DND-41 (cell line): Measurements from ENCODE around the gene CFAP92.
"Not testable (repeated sequence)": the region's sequence is repeated elsewhere in the genome, so short reads cannot be mapped to it uniquely, and the experiment has no call there.

Experiments used
- ATAC-seq: fragments of 200-7000 bp; cut with Tn5 transposase; 3 replicates; pipeline ENCODE4 v1.9.1; 2021; ENCODE audit warnings: low read depth; ENCODE audit not compliant: insufficient read depth
- DNase-seq: peaks from one replicate; pipeline ENCODE4 v3.0.0-alpha.2; 2020
- H2AFZ ChIP-seq: 2 replicates; pipeline ENCODE4 v1.6.0; 2012; ENCODE audit warnings: low read depth, low read length
- H3K27ac ChIP-seq: 2 replicates; pipeline ENCODE4 v1.5.1; 2012; ENCODE audit warnings: low read length, inconsistent platforms
- H3K27me3 ChIP-seq: fragments of 200-600 bp; sonication (generic); 2 replicates; pipeline ENCODE4 v1.6.0; 2012; ENCODE audit warnings: low read length, mild to moderate bottlenecking, inconsistent platforms; ENCODE audit not compliant: insufficient read depth, poor library complexity
- H3K36me3 ChIP-seq: 2 replicates; pipeline ENCODE4 v1.5.1; 2012; ENCODE audit warnings: low read length, inconsistent platforms; ENCODE audit not compliant: insufficient read depth
- H3K4me1 ChIP-seq: 2 replicates; pipeline ENCODE4 v1.5.1; 2012; ENCODE audit warnings: mild to moderate bottlenecking, low read length; ENCODE audit not compliant: insufficient read depth
- H3K4me2 ChIP-seq: 2 replicates; pipeline ENCODE4 v1.6.0; 2012; ENCODE audit warnings: mild to moderate bottlenecking, moderate library complexity, low read length, inconsistent platforms; ENCODE audit not compliant: insufficient read depth
- H3K4me3 ChIP-seq, 2 experiments: fragments of 200-600 bp in 1 of 2; shearing (Covaris generic) in 1 of 2; 2 replicates each; pipeline ENCODE4 v1.5.1; 2012 to 2016; ENCODE audit warnings: inconsistent platforms in 2 of 2, low read length in 2 of 2, mild to moderate bottlenecking in 2 of 2, low read depth in 1 of 2, moderate library complexity in 1 of 2
- H3K79me2 ChIP-seq: 2 replicates; pipeline ENCODE4 v1.6.0; 2012; ENCODE audit warnings: low read length, inconsistent platforms; ENCODE audit not compliant: insufficient read depth
- H3K9ac ChIP-seq: 2 replicates; pipeline ENCODE4 v1.6.0; 2012; ENCODE audit warnings: low read depth, mild to moderate bottlenecking, inconsistent platforms, low read length, moderate library complexity
- H3K9me3 ChIP-seq: 2 replicates; pipeline ENCODE4 v1.5.1; 2012; ENCODE audit warnings: low read length, moderate library complexity, mild to moderate bottlenecking, inconsistent platforms; ENCODE audit not compliant: insufficient read depth, severe bottlenecking
- H4K20me1 ChIP-seq: 2 replicates; pipeline ENCODE4 v1.6.0; 2012; ENCODE audit warnings: low read length; ENCODE audit not compliant: insufficient read depth
- EZH2 ChIP-seq: IDR thresholded peaks from 3 replicates; pipeline ENCODE4 v1.6.1; 2012; ENCODE audit warnings: borderline replicate concordance, low read depth, mild to moderate bottlenecking, moderate library complexity, low read length, inconsistent platforms; ENCODE audit not compliant: severe bottlenecking
- TF ChIP-seq, protein P1 (sequence below): IDR thresholded peaks from 2 replicates; pipeline ENCODE4 v1.5.1; 2012; ENCODE audit warnings: borderline replicate concordance, low read length, moderate library complexity, mild to moderate bottlenecking; ENCODE audit not compliant: poor library complexity, severe bottlenecking; ENCODE audit errors: extremely low read depth

Gene CFAP92

GRCh38 chr3:128882719-128883118 lies 111.2 kb downstream of the CFAP92 start:
- no peak overlapping the region for H2AFZ ChIP-seq
- H3K4me2 ChIP-seq, result peak overlapping the region; percentile 78; the same call in 1 of the 2 replicates
- TF ChIP-seq, protein P1, sequence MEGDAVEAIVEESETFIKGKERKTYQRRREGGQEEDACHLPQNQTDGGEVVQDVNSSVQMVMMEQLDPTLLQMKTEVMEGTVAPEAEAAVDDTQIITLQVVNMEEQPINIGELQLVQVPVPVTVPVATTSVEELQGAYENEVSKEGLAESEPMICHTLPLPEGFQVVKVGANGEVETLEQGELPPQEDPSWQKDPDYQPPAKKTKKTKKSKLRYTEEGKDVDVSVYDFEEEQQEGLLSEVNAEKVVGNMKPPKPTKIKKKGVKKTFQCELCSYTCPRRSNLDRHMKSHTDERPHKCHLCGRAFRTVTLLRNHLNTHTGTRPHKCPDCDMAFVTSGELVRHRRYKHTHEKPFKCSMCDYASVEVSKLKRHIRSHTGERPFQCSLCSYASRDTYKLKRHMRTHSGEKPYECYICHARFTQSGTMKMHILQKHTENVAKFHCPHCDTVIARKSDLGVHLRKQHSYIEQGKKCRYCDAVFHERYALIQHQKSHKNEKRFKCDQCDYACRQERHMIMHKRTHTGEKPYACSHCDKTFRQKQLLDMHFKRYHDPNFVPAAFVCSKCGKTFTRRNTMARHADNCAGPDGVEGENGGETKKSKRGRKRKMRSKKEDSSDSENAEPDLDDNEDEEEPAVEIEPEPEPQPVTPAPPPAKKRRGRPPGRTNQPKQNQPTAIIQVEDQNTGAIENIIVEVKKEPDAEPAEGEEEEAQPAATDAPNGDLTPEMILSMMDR, result no peak
- no peak for TF ChIP-seq EZH2
- no peak for ATAC-seq
- H3K27ac ChIP-seq, result no peak overlapping the region
- H3K9me3 ChIP-seq, result no peaks in the 10 kb centered on the region
- H3K4me3 ChIP-seq, result no peak overlapping the region
- H3K36me3 ChIP-seq, result peaks cover 55% of the 10 kb centered on the region
- no peak overlapping the region for H3K9ac ChIP-seq
- no peaks in the 10 kb centered on the region for H3K27me3 ChIP-seq
- H3K4me1 ChIP-seq, result peaks cover 45% of the 10 kb centered on the region
- peaks cover 78% of the 10 kb centered on the region for H3K79me2 ChIP-seq
- DNase-seq, result no peak
- peaks cover 16% of the 10 kb centered on the region; the same call in 1 of the 2 replicates for H4K20me1 ChIP-seq

DNA sequence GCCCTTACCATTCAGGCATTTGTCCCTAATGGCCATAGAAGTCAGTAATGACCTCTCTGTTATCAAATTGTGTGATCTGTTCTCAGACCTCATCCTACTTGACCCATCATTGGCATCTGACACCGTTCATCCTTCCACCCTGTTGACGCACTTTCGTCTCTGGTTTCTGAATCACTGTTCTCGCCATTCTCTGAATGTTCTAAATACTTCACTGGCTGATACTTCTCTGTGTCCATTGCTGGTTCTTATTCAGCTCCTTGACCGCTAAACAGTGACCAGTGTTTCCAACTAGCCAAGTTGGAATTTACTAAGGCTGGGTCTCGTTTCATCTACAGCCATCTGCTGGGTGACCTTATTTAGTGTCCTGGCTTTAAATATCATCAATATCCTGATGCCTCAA lies 112.3 kb downstream of the CFAP92 start:
- peak overlapping the region in 1 of 2 experiments; percentile 87; a peak in 1 of 4 replicates for H3K4me3 ChIP-seq
- TF ChIP-seq, protein P1, result no peak
- TF ChIP-seq EZH2, result no peak
- H2AFZ ChIP-seq, result no peak overlapping the region
- no peaks in the 10 kb centered on the region for H3K9me3 ChIP-seq
- no peaks in the 10 kb centered on the region for H3K27me3 ChIP-seq
- peaks cover 73% of the 10 kb centered on the region for H3K79me2 ChIP-seq
- peaks cover 47% of the 10 kb centered on the region for H3K4me1 ChIP-seq
- peak overlapping the region; percentile 0; the same call in 1 of the 2 replicates for H3K9ac ChIP-seq
- H3K27ac ChIP-seq, result no peak overlapping the region
- no peak for DNase-seq
- H3K4me2 ChIP-seq, result peak overlapping the region; percentile 78; the same call in 1 of the 2 replicates
- ATAC-seq, result no peak
- H3K36me3 ChIP-seq, result peaks cover 46% of the 10 kb centered on the region
- peaks cover 16% of the 10 kb centered on the region; the same call in 1 of the 2 replicates for H4K20me1 ChIP-seq

GRCh38 chr3:128880455-128880854 lies 113.4 kb downstream of the CFAP92 start:
- Histone ChIP-seq H4K20me1 (peaks cover 16% of the 10 kb centered on the region; the same call in 1 of the 2 replicates), H3K79me2 (peaks cover 72% of the 10 kb centered on the region), H3K4me2 (peak overlapping the region; percentile 78), H3K4me1 (peaks cover 47% of the 10 kb centered on the region), H3K36me3 (peaks cover 41% of the 10 kb centered on the region), H3K9ac (peak overlapping the region; percentile 95), H3K4me3 (peak overlapping the region; percentile 80 to 87; a peak in 3 of 4 replicates), H3K27ac (peak overlapping the region; percentile 97; the same call in 1 of the 2 replicates)
- not testable (repeated sequence) for H3K27me3 ChIP-seq, ATAC-seq, DNase-seq, H2AFZ ChIP-seq, H3K9me3 ChIP-seq

GRCh38 chr3:128879991-128880390 lies 113.9 kb downstream of the CFAP92 start:
- Histone ChIP-seq H3K36me3 (peaks cover 38% of the 10 kb centered on the region), H3K9ac (peak overlapping the region; percentile 95), H4K20me1 (peaks cover 15% of the 10 kb centered on the region; the same call in 1 of the 2 replicates), H3K4me3 (peak overlapping the region; percentile 80 to 87), H3K79me2 (peaks cover 67% of the 10 kb centered on the region), H2AFZ (peak overlapping the region; percentile 94), H3K9me3 (no peaks in the 10 kb centered on the region), H3K4me1 (peaks cover 47% of the 10 kb centered on the region), H3K27ac (peak overlapping the region; percentile 97), H3K27me3 (no peaks in the 10 kb centered on the region), H3K4me2 (peak overlapping the region; percentile 78)
- ATAC-seq, result no peak
- TF ChIP-seq EZH2, result no peak
- TF ChIP-seq, protein P1, result no peak
- no peak for DNase-seq
